DND-41 (cell line): Measurements from ENCODE around the gene GGT5.

Source experiments
- EZH2 ChIP-seq: IDR thresholded peaks from 3 replicates; pipeline ENCODE4 v1.6.1; 2012; ENCODE audit warnings: borderline replicate concordance, low read depth, mild to moderate bottlenecking, moderate library complexity, low read length, inconsistent platforms; ENCODE audit not compliant: severe bottlenecking
- TF ChIP-seq, protein P1 (sequence below): IDR thresholded peaks from 2 replicates; pipeline ENCODE4 v1.5.1; 2012; ENCODE audit warnings: borderline replicate concordance, low read length, moderate library complexity, mild to moderate bottlenecking; ENCODE audit not compliant: poor library complexity, severe bottlenecking; ENCODE audit errors: extremely low read depth

DNA sequence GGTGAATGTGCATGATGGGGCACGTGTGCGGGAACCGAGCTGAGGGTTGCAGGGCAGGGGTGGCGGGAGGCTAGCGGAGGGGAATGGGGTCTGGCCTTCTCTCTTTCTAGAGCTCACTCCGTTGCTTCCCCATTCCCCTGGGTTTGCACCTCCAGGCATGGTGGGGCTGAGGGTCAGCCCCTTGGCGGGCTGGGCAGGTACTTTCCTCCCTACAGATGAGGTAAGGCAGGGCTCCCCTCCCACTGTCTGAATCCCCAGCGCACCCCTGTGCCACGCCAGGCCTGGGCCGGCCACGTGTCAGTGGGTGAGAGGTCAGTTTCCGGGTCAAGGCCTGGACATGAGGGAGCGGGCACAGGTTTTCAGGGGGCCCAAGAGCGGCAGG, 54.7 kb downstream of the GGT5 start:
- TF ChIP-seq EZH2, result no peak
- TF ChIP-seq, protein P1, sequence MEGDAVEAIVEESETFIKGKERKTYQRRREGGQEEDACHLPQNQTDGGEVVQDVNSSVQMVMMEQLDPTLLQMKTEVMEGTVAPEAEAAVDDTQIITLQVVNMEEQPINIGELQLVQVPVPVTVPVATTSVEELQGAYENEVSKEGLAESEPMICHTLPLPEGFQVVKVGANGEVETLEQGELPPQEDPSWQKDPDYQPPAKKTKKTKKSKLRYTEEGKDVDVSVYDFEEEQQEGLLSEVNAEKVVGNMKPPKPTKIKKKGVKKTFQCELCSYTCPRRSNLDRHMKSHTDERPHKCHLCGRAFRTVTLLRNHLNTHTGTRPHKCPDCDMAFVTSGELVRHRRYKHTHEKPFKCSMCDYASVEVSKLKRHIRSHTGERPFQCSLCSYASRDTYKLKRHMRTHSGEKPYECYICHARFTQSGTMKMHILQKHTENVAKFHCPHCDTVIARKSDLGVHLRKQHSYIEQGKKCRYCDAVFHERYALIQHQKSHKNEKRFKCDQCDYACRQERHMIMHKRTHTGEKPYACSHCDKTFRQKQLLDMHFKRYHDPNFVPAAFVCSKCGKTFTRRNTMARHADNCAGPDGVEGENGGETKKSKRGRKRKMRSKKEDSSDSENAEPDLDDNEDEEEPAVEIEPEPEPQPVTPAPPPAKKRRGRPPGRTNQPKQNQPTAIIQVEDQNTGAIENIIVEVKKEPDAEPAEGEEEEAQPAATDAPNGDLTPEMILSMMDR, result no peak
